ENCODE data around the gene RAB11FIP3.
"Not testable (repeated sequence)": the region's sequence is repeated elsewhere in the genome, so short reads cannot be mapped to it uniquely, and the experiment has no call there.

Gene RAB11FIP3

DNA sequence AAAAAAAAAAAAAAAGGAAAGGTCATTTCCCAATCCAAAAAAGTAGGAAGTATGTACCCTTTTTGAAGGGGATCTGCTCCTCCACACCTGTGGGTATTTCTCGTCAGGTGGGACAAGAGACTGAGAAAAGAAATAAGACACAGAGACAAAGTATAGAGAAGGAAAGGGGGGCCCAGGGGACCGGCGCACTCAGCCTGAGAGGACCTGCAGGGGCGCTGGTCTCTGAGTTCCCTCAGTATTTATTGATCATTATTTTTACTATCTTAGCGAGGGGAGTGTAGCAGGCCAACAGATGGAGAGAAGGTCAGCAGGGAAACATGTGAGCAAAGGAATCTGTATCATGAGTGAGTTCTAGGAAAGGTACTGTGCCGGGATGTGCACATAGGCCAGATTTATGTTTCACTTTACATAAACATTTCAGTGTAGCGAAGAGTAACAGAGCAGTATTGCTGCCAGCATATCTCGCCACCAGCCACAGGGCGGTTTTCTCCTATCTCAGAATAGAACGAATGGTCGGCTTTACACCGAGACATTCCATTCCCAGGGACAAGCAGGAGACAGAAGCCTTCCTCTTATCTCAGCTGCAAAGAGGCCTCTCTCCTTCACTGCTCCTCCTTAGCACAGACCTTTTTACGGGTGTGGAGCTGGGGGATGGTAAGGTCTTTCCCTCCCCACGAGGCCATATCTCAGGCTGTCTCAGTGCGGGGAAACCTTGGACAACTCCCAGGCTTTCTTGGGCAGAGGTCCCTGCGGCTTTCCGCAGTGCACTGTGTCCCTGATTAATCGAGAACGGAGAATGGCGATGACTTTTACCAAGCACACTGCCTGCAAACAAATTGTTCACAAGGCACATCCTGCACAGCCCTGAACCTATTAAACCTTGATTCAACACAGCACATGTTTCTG, 37.4 kb upstream of the RAB11FIP3 start:
- H2AFZ ChIP-seq (ENCODE audit: low read depth, low read length); H2AK5ac ChIP-seq (ENCODE audit: low read length, severe bottlenecking); H3K14ac ChIP-seq (ENCODE audit: low read length in 2 of 2); H3K27me3 ChIP-seq (ENCODE audit: control insufficient read depth in 1 of 2, insufficient read depth in 1 of 2, low read length in 2 of 2); H4K91ac ChIP-seq (ENCODE audit: low read length); H3K79me1 ChIP-seq (replicated peaks; ENCODE audit: low read length, poor library complexity, severe bottlenecking); H2BK120ac ChIP-seq (ENCODE audit: low read depth, low read length); H2BK15ac ChIP-seq (ENCODE audit: low read depth, poor library complexity, severe bottlenecking); H3K27ac ChIP-seq (ENCODE audit: low read length, poor library complexity, severe bottlenecking); H3K4me2 ChIP-seq (ENCODE audit: low read length, poor library complexity, severe bottlenecking); H2BK12ac ChIP-seq (ENCODE audit: low read length in 2 of 2); H4K8ac ChIP-seq (ENCODE audit: low read length); H3K36me3 ChIP-seq (ENCODE audit: control insufficient read depth in 1 of 2, insufficient read depth in 2 of 2, low read depth in 1 of 2, low read length in 2 of 2); H2BK5ac ChIP-seq (ENCODE audit: low read depth, low read length, poor library complexity, severe bottlenecking); H3K9me3 ChIP-seq (ENCODE audit: control insufficient read depth, low read length): not testable (repeated sequence)
- Histone ChIP-seq H3K4me3 (ENCODE audit: insufficient read depth in 1 of 2, low read depth in 1 of 2, low read length in 2 of 2) (peak overlapping the region in 1 of 2 experiments; percentile 58), H3K9ac (ENCODE audit: low read length) (peak overlapping the region; percentile 49), H3K23ac (ENCODE audit: low read length in 2 of 2) (peak overlapping the region in 1 of 2 experiments; percentile 37), H3K4ac (ENCODE audit: low read depth in 1 of 2, low read length in 2 of 2) (peak overlapping the region in 1 of 2 experiments; percentile 35), H3K18ac (ENCODE audit: low read depth in 1 of 2, low read length in 2 of 2) (peak overlapping the region in 1 of 2 experiments; percentile 42), H3K4me1 (ENCODE audit: control insufficient read depth, insufficient read depth, low read depth, low read length) (peaks cover 12% of the 10 kb centered on the region)
- WGBS, result 14% methylated on average over 14 of the region's 20 CpGs
- peak; percentile 82 for DNase-seq

DNA sequence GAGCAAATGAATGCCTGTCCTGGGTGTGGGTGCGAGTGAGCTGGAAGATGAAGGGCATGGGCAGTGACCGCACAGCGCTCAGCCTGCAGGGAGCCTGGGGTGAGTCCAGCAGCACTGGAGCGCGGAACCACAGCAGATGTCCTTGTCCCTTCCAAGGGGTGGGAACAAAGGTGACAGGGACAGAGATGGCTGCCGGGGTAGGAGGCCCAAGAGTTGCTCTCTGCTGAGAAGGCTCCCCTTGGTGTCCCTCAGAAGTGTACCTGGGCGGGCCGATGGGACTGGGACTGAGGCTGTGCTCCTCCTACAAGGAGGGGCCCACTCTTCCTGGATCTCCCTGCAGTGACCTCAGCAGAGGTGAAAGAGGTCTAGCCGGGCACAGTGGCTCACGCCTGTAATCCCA, 36.1 kb upstream of the RAB11FIP3 start:
- Histone ChIP-seq H2AK5ac (ENCODE audit: low read length, severe bottlenecking) (no peak overlapping the region), H4K8ac (ENCODE audit: low read length) (peak overlapping the region; percentile 76), H3K14ac (ENCODE audit: low read length in 2 of 2) (peak overlapping the region in 1 of 2 experiments; percentile 6), H3K18ac (ENCODE audit: low read depth in 1 of 2, low read length in 2 of 2) (peak overlapping the region; percentile 54 to 86), H3K36me3 (ENCODE audit: control insufficient read depth in 1 of 2, insufficient read depth in 2 of 2, low read depth in 1 of 2, low read length in 2 of 2) (no peaks in the 10 kb centered on the region), H3K4me2 (ENCODE audit: low read length, poor library complexity, severe bottlenecking) (no peak overlapping the region), H3K79me1 (replicated peaks; ENCODE audit: low read length, poor library complexity, severe bottlenecking) (no peaks in the 10 kb centered on the region), H2BK15ac (ENCODE audit: low read depth, poor library complexity, severe bottlenecking) (peak overlapping the region; percentile 93), H3K9ac (ENCODE audit: low read length) (no peak overlapping the region), H3K27me3 (ENCODE audit: control insufficient read depth in 1 of 2, insufficient read depth in 1 of 2, low read length in 2 of 2) (no peaks in the 10 kb centered on the region), H3K4me3 (ENCODE audit: insufficient read depth in 1 of 2, low read depth in 1 of 2, low read length in 2 of 2) (no peak overlapping the region), H2AFZ (ENCODE audit: low read depth, low read length) (no peak overlapping the region), H2BK12ac (ENCODE audit: low read length in 2 of 2) (peak overlapping the region; percentile 27 to 92), H4K91ac (ENCODE audit: low read length) (peak overlapping the region; percentile 92), H3K4me1 (ENCODE audit: control insufficient read depth, insufficient read depth, low read depth, low read length) (no peaks in the 10 kb centered on the region), H3K23ac (ENCODE audit: low read length in 2 of 2) (no peak overlapping the region), H3K4ac (ENCODE audit: low read depth in 1 of 2, low read length in 2 of 2) (no peak overlapping the region), H3K9me3 (ENCODE audit: control insufficient read depth, low read length) (no peaks in the 10 kb centered on the region), H3K27ac (ENCODE audit: low read length, poor library complexity, severe bottlenecking) (no peak overlapping the region), H2BK120ac (ENCODE audit: low read depth, low read length) (no peak overlapping the region), H2BK5ac (ENCODE audit: low read depth, low read length, poor library complexity, severe bottlenecking) (no peak overlapping the region)
- WGBS, result 91% methylated on average over 10 of the region's 10 CpGs
- no peak for DNase-seq

DNA sequence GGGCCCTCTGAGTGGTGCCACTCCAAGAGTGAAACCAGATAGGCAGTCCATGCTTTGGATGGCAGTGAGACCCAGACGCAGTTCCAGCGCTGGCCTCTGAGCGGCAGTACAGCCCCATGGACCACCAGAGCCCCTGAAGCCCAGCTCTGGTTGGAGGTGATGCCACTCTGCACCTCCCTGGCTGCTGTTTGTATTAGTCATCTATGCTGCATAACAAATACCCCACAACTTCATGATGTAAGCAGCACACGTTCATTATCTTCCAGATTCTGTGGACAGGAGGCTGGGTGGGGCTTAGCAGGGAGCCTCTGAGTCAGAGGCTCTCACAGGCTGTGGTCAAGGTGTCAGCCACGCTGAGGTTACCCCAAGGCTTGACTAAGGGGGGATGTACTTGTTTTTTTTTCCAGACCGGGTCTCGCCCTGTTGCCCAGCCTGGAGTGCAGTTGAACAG, 33.5 kb upstream of the RAB11FIP3 start:
- no peak overlapping the region for H3K18ac ChIP-seq (ENCODE audit: low read depth in 1 of 2, low read length in 2 of 2)
- H2BK5ac ChIP-seq (ENCODE audit: low read depth, low read length, poor library complexity, severe bottlenecking), result no peak overlapping the region
- H3K36me3 ChIP-seq (ENCODE audit: control insufficient read depth in 1 of 2, insufficient read depth in 2 of 2, low read depth in 1 of 2, low read length in 2 of 2), result no peaks in the 10 kb centered on the region
- H3K4me2 ChIP-seq (ENCODE audit: low read length, poor library complexity, severe bottlenecking), result no peak overlapping the region
- no peaks in the 10 kb centered on the region for H3K9me3 ChIP-seq (ENCODE audit: control insufficient read depth, low read length)
- H4K91ac ChIP-seq (ENCODE audit: low read length), result no peak overlapping the region
- H2AK5ac ChIP-seq (ENCODE audit: low read length, severe bottlenecking), result no peak overlapping the region
- H2BK12ac ChIP-seq (ENCODE audit: low read length in 2 of 2), result peak overlapping the region in 1 of 2 experiments; percentile 43
- H3K79me1 ChIP-seq (replicated peaks; ENCODE audit: low read length, poor library complexity, severe bottlenecking), result no peaks in the 10 kb centered on the region
- no peaks in the 10 kb centered on the region for H3K27me3 ChIP-seq (ENCODE audit: control insufficient read depth in 1 of 2, insufficient read depth in 1 of 2, low read length in 2 of 2)
- WGBS, result 59% methylated on average over 7 of the region's 7 CpGs
- DNase-seq, result peak; percentile 81
- H2BK15ac ChIP-seq (ENCODE audit: low read depth, poor library complexity, severe bottlenecking), result no peak overlapping the region
- H2AFZ ChIP-seq (ENCODE audit: low read depth, low read length), result no peak overlapping the region
- H3K23ac ChIP-seq (ENCODE audit: low read length in 2 of 2), result no peak overlapping the region
- no peak overlapping the region for H3K9ac ChIP-seq (ENCODE audit: low read length)
- no peak overlapping the region for H2BK120ac ChIP-seq (ENCODE audit: low read depth, low read length)
- H3K4me1 ChIP-seq (ENCODE audit: control insufficient read depth, insufficient read depth, low read depth, low read length), result peaks cover 4% of the 10 kb centered on the region
- H3K27ac ChIP-seq (ENCODE audit: low read length, poor library complexity, severe bottlenecking), result no peak overlapping the region
- H3K4me3 ChIP-seq (ENCODE audit: insufficient read depth in 1 of 2, low read depth in 1 of 2, low read length in 2 of 2), result no peak overlapping the region
- no peak overlapping the region for H4K8ac ChIP-seq (ENCODE audit: low read length)
- no peak overlapping the region for H3K14ac ChIP-seq (ENCODE audit: low read length in 2 of 2)
- H3K4ac ChIP-seq (ENCODE audit: low read depth in 1 of 2, low read length in 2 of 2), result no peak overlapping the region

DNA sequence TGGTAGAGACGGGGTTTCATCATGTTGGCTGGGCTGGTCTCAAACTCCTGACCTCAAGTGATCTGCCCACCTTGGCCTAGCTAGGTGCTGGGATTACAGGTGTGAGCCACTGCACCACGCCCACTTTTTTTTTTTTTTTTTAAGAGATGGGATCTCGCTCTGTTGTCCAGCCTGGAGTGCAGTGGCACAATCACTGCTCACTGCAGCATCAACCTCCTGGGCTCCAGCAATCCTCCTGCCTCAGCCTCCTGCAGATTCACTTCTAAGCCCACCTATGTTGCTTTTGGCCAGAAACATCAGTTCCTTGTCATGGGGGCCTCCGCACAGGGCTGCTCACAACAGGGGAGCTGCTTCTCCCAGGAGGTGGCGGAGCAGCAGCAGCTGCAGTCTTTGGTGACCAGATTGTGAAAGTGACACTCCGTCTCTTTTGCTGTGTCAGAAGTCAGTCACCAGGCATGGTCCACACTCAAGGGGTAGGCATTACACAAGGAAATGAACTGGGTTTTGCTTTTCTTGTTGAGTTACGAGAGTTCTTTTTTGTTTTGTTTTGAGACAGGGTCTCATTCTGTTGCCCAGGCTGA, 32.9 kb upstream of the RAB11FIP3 start:
- Histone ChIP-seq H3K18ac (ENCODE audit: low read depth in 1 of 2, low read length in 2 of 2) (no peak overlapping the region), H2BK15ac (ENCODE audit: low read depth, poor library complexity, severe bottlenecking) (no peak overlapping the region), H3K27ac (ENCODE audit: low read length, poor library complexity, severe bottlenecking) (no peak overlapping the region), H4K8ac (ENCODE audit: low read length) (no peak overlapping the region), H4K91ac (ENCODE audit: low read length) (no peak overlapping the region), H2AFZ (ENCODE audit: low read depth, low read length) (no peak overlapping the region), H3K4me2 (ENCODE audit: low read length, poor library complexity, severe bottlenecking) (no peak overlapping the region), H2BK12ac (ENCODE audit: low read length in 2 of 2) (no peak overlapping the region), H3K36me3 (ENCODE audit: control insufficient read depth in 1 of 2, insufficient read depth in 2 of 2, low read depth in 1 of 2, low read length in 2 of 2) (no peaks in the 10 kb centered on the region), H2AK5ac (ENCODE audit: low read length, severe bottlenecking) (no peak overlapping the region), H3K9me3 (ENCODE audit: control insufficient read depth, low read length) (no peaks in the 10 kb centered on the region), H3K79me1 (replicated peaks; ENCODE audit: low read length, poor library complexity, severe bottlenecking) (no peaks in the 10 kb centered on the region), H3K4ac (ENCODE audit: low read depth in 1 of 2, low read length in 2 of 2) (no peak overlapping the region), H2BK5ac (ENCODE audit: low read depth, low read length, poor library complexity, severe bottlenecking) (no peak overlapping the region), H3K14ac (ENCODE audit: low read length in 2 of 2) (no peak overlapping the region), H3K4me3 (ENCODE audit: insufficient read depth in 1 of 2, low read depth in 1 of 2, low read length in 2 of 2) (no peak overlapping the region), H2BK120ac (ENCODE audit: low read depth, low read length) (no peak overlapping the region), H3K27me3 (ENCODE audit: control insufficient read depth in 1 of 2, insufficient read depth in 1 of 2, low read length in 2 of 2) (no peaks in the 10 kb centered on the region), H3K9ac (ENCODE audit: low read length) (no peak overlapping the region), H3K23ac (ENCODE audit: low read length in 2 of 2) (no peak overlapping the region), H3K4me1 (ENCODE audit: control insufficient read depth, insufficient read depth, low read depth, low read length) (peaks cover 4% of the 10 kb centered on the region)
- 97% methylated on average over 7 of the region's 7 CpGs for WGBS
- DNase-seq, result no peak

All from mesenchymal stem cell (in vitro differentiated cells and primary cell).